Measurements from ENCODE around the gene FAM81A. TPM values are rescaled to one million over a fixed set of nuclear protein-coding genes. Genes with fewer than 3 reads are reported as not detected.

FAM81A gene
- total RNA-seq, 1 donor from 2014 or later = 0.75 TPM

- H3K27me3 ChIP-seq (ENCODE audit: control insufficient read depth, insufficient read depth, low read length) = no peaks in the 10 kb centered on the region
- no peaks in the 10 kb centered on the region for H3K36me3 ChIP-seq (ENCODE audit: control insufficient read depth, insufficient read depth, low read length)
- no peak overlapping the region for H3K4me3 ChIP-seq (ENCODE audit: low read depth, low read length)
- TF ChIP-seq CTCF (IDR thresholded peaks at IDR 0.05; ENCODE audit: insufficient read depth, low read length, poor library complexity, severe bottlenecking) = no peak
- no peak for DNase-seq (ENCODE audit: low read depth)
Measured at GRCh38 chr15:59401824-59402569, 36.0 kb upstream of the FAM81A start.

- H3K27me3 ChIP-seq (ENCODE audit: control insufficient read depth, insufficient read depth, low read length) = no peaks in the 10 kb centered on the region
- H3K36me3 ChIP-seq (ENCODE audit: control insufficient read depth, insufficient read depth, low read length) = no peaks in the 10 kb centered on the region
- no peak for TF ChIP-seq CTCF (IDR thresholded peaks at IDR 0.05; ENCODE audit: insufficient read depth, low read length, poor library complexity, severe bottlenecking)
- no peak overlapping the region for H3K4me3 ChIP-seq (ENCODE audit: low read depth, low read length)
- DNase-seq (ENCODE audit: low read depth) = no peak
Measured at GRCh38 chr15:59405079-59405478, 32.9 kb upstream of the FAM81A start.

- Histone ChIP-seq H3K4me3 (ENCODE audit: low read depth, low read length) (no peak overlapping the region), H3K36me3 (ENCODE audit: control insufficient read depth, insufficient read depth, low read length) (no peaks in the 10 kb centered on the region), H3K27me3 (ENCODE audit: control insufficient read depth, insufficient read depth, low read length) (no peaks in the 10 kb centered on the region)
- no peak for DNase-seq (ENCODE audit: low read depth)
- no peak for TF ChIP-seq CTCF (IDR thresholded peaks at IDR 0.05; ENCODE audit: insufficient read depth, low read length, poor library complexity, severe bottlenecking)
Measured at GRCh38 chr15:59406446-59406845, 31.5 kb upstream of the FAM81A start.

GRCh38 chr15:59407946-59408345, 30.0 kb upstream of the FAM81A start:
- Histone ChIP-seq H3K27me3 (ENCODE audit: control insufficient read depth, insufficient read depth, low read length) (no peaks in the 10 kb centered on the region), H3K36me3 (ENCODE audit: control insufficient read depth, insufficient read depth, low read length) (no peaks in the 10 kb centered on the region)

GRCh38 chr15:59410391-59410896, 27.5 kb upstream of the FAM81A start:
- H3K27me3 ChIP-seq (ENCODE audit: control insufficient read depth, insufficient read depth, low read length) = no peaks in the 10 kb centered on the region
- H3K4me3 ChIP-seq (ENCODE audit: low read depth, low read length) = no peak overlapping the region
- peak; percentile 86 for DNase-seq (ENCODE audit: low read depth)
- TF ChIP-seq CTCF (IDR thresholded peaks at IDR 0.05; ENCODE audit: insufficient read depth, low read length, poor library complexity, severe bottlenecking) = no peak
- no peaks in the 10 kb centered on the region for H3K36me3 ChIP-seq (ENCODE audit: control insufficient read depth, insufficient read depth, low read length)

More at GRCh38 chr15:59407946-59408345, 30.0 kb upstream of the FAM81A start:
- TF ChIP-seq CTCF (IDR thresholded peaks at IDR 0.05; ENCODE audit: insufficient read depth, low read length, poor library complexity, severe bottlenecking) = no peak
- no peak for DNase-seq (ENCODE audit: low read depth)
- no peak overlapping the region for H3K4me3 ChIP-seq (ENCODE audit: low read depth, low read length)

GRCh38 chr15:59413577-59413976, 24.4 kb upstream of the FAM81A start:
- no peak for DNase-seq (ENCODE audit: low read depth)
- TF ChIP-seq CTCF (IDR thresholded peaks at IDR 0.05; ENCODE audit: insufficient read depth, low read length, poor library complexity, severe bottlenecking) = no peak
- no peaks in the 10 kb centered on the region for H3K27me3 ChIP-seq (ENCODE audit: control insufficient read depth, insufficient read depth, low read length)

More at GRCh38 chr15:59413577-59413976, 24.4 kb upstream of the FAM81A start:
- Histone ChIP-seq H3K4me3 (ENCODE audit: low read depth, low read length) (no peak overlapping the region), H3K36me3 (ENCODE audit: control insufficient read depth, insufficient read depth, low read length) (no peaks in the 10 kb centered on the region)

All from kidney epithelial cell (primary cell).